Measurements from ENCODE around the gene RSPH9.

GRCh38 chr6:43616725-43617472 lies 27.9 kb upstream of the RSPH9 start:
- no peak for TF ChIP-seq CTCF (IDR thresholded peaks at IDR 0.05; ENCODE audit: insufficient read depth, low read depth, low read length)
- TF ChIP-seq EZH2 (IDR thresholded peaks at IDR 0.05; ENCODE audit: insufficient read depth, low read length): no peak
